ENCODE data around the gene SUGP1. TPM values are rescaled to one million over a fixed set of nuclear protein-coding genes. Genes with fewer than 3 reads are reported as not detected.

SUGP1 gene
- total and polyA plus RNA-seq, 2 of the 4 experiments (the other 2 are of a cell fraction): 33.2 to 35.8 TPM

DNA sequence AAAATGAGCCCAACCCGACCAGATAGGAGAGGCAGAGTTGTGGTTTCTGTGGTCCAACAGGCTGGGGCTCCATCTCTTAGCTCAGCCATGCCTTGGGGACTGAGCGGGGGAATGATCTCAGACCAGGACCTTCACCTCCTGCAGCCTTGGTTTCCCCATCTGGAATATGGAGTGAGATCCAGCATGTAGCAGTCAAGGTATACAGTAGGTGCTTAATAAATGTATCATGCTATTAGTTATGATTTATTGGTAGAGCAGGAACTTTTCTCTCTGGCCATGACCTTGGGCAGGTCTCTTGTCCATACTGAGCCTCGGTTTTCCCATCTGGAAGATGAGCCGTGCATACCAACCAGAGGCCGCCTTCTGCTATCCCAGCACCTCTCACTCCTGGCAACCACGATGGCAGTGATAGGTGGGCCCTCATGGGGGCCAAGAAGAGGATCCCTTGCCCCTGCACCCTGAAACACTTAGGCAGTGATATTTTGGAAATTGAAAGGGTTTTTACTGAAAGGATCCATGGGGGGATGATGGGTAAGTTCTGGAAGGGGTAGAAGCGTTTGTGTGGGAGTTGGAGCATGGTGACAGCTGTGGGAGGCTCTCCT, 56.3 kb downstream of the SUGP1 start:
- Histone ChIP-seq H3K23ac (ENCODE audit: low read depth, low read length) (no peak overlapping the region), H4K20me1 (ENCODE audit: insufficient read depth, low read length) (no peaks in the 10 kb centered on the region), H4K5ac (ENCODE audit: low read depth, low read length) (no peak overlapping the region), H3K4me1 (ENCODE audit: control insufficient read depth, insufficient read depth, low read length) (0 out of 2 replicates have a peak, but pooled peaks cover 2% of the 10 kb centered on the region), H2BK120ac (ENCODE audit: low read depth, low read length) (no peak overlapping the region), H4K91ac (ENCODE audit: insufficient read depth, low read depth, low read length) (no peak overlapping the region), H3K4me3 (ENCODE audit: insufficient read depth, low read depth, low read length) (no peak overlapping the region), H3K4ac (ENCODE audit: low read depth, low read length) (no peak overlapping the region), H3K9ac (ENCODE audit: low read depth, low read length) (no peak overlapping the region), H3K36me3 (ENCODE audit: control insufficient read depth, insufficient read depth, low read length) (no peaks in the 10 kb centered on the region), H2BK15ac (ENCODE audit: low read depth, low read length) (no peak overlapping the region), H3K27ac (ENCODE audit: insufficient read depth, low read length) (no peak overlapping the region), H3K79me1 (ENCODE audit: low read depth in 1 of 2, low read length in 2 of 2) (no peaks in the 10 kb centered on the region), H2BK20ac (ENCODE audit: low read depth, low read length) (no peak overlapping the region), H3K18ac (ENCODE audit: low read depth, low read length) (no peak overlapping the region), H3K4me2 (ENCODE audit: low read depth, low read length) (no peak overlapping the region), H2BK5ac (ENCODE audit: low read depth, low read length, poor library complexity, severe bottlenecking) (no peak overlapping the region), H4K8ac (ENCODE audit: low read depth in 2 of 2, low read length in 2 of 2) (no peak overlapping the region), H3K27me3 (ENCODE audit: control insufficient read depth, insufficient read depth, low read length) (peaks cover 37% of the 10 kb centered on the region), H2AK9ac (replicated peaks; ENCODE audit: low read depth, low read length, poor library complexity) (no peak overlapping the region), H3K56ac (ENCODE audit: extremely low read depth, insufficient read depth, low read length) (no peak overlapping the region), H3K9me3 (ENCODE audit: control insufficient read depth, insufficient read depth, low read length) (peaks cover 4% of the 10 kb centered on the region), H3K9me1 (ENCODE audit: insufficient read depth, low read length) (no peaks in the 10 kb centered on the region), H2AK5ac (ENCODE audit: low read depth, low read length) (no peak overlapping the region), H3K14ac (replicated peaks; ENCODE audit: low read depth, low read length) (no peak overlapping the region), H2AFZ (replicated peaks; ENCODE audit: low read length, poor library complexity) (no peak overlapping the region)
- in situ Hi-C loops (cut with MboI; ENCODE audit: low sequenced_read_pairs) (no loop called here), dilution Hi-C loops (cut with HindIII; ENCODE audit: low sequenced_read_pairs, unreplicated experiment) (no loop called here), intact Hi-C loops (cut with micrococcal nuclease) (no loop called here)
- ChIA-PET POLR2A (ENCODE audit: unreplicated experiment) (no interaction called here), CTCF (no interaction called here)
- no CpG with 5 or more reads among the region's 7 CpGs for WGBS, 2 experiments (ENCODE audit: extremely low coverage in 2 of 2, insufficient read length in 1 of 2)
- ATAC-seq (ENCODE audit: low read depth) (no peak), DNase-seq (no peak)
- TF ChIP-seq RAD21 (IDR thresholded peaks at IDR 0.05; ENCODE audit: low read length) (no peak), MAFK (IDR thresholded peaks at IDR 0.05; ENCODE audit: low read depth, low read length) (no peak)
- no TSS peak for BruUV-seq (replicated peaks)

All from IMR-90 (cell line).